WI38 (cell line): ENCODE measurements around the gene ITPR1.

Experiments
- H3K4me3 ChIP-seq: 2 replicates; pipeline ENCODE4 v1.5.1; 2011; ENCODE audit warnings: low read depth, mild to moderate bottlenecking, control low read depth, low read length
- CTCF ChIP-seq: IDR thresholded peaks from 2 replicates; pipeline ENCODE4 v1.5.1; 2012; ENCODE audit warnings: low read depth, mild to moderate bottlenecking, control low read depth, low read length

The ITPR1 gene

GRCh38 chr3:4818164-4818563 lies 325.0 kb downstream of the ITPR1 start:
- no peak for TF ChIP-seq CTCF
- no peak overlapping the region for H3K4me3 ChIP-seq

DNA sequence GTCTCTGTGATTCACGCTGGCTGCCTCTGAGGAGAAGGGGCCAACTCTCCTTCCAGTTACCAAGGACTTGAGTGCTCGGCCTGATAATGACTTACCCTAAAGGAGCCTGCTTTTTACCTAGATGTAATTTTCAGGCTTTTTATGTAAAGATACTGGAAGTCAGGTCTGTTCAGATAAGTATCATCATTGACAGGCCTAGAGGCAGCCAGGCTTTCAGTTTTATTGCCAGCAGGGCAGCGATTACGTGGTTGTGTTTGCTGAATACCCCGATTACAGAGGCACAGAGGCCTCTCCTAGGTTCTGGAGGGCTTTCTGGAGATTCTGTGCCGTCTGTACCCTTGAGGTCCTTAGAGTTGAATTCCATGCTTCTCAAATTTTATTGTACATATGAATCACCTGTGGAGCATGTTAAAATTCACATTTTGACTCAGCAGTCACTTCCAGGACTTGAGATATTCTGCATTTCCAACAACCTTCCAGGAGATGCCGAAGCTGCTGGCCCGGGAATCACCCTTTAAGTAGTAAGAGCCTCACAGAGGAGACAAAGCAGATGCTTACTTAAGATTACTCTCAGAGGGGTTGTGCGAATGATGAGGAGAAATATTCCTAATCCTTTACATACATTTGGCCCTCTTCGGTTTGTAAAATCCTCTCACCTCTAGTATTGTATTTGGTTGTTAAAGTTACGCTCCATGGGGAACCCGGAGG lies 326.0 kb downstream of the ITPR1 start:
- H3K4me3 ChIP-seq = no peak overlapping the region
- TF ChIP-seq CTCF = no peak

GRCh38 chr3:4819746-4820145 lies 326.6 kb downstream of the ITPR1 start:
- no peak for TF ChIP-seq CTCF
- H3K4me3 ChIP-seq = no peak overlapping the region

DNA sequence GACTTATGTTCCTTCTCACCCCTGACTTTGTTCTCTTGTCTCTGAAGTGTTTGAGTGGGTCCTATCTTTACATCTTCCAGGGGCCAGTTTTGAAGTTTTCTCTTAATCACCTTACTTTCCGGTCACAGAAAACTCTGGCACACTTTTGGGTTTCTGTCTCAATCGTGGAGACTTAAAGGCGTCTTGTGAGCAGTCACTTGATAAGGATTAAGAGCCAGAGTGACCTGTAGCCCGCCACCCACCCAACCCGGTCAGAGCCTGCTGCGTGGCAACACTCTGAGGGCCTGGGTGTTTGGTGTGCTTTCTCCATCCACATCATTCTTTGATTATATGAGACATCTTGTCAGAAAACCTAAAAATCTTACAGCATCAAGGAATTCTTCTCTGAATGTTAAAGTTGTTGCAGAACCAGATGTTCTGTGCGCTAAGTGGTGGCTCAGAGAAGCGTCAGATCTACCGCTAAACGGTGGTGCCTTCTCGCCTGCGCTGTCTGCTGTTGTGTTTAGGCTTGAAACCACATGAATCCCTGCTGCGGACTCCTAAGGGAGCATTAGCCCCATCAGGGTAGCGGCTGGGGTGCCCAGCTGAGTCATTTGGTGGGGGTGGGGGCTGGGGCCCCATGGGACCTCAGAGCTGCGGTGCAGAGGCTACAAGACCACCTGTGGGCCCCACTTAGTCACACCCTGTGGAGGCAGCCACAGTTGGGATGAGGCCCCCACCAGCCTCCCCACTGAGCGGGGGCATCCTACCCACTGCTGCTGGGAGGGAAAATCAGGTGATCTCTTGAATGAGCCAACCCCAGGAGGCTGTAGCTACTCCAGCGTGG lies 327.4 kb downstream of the ITPR1 start:
- TF ChIP-seq CTCF = no peak
- H3K4me3 ChIP-seq = no peak overlapping the region

DNA sequence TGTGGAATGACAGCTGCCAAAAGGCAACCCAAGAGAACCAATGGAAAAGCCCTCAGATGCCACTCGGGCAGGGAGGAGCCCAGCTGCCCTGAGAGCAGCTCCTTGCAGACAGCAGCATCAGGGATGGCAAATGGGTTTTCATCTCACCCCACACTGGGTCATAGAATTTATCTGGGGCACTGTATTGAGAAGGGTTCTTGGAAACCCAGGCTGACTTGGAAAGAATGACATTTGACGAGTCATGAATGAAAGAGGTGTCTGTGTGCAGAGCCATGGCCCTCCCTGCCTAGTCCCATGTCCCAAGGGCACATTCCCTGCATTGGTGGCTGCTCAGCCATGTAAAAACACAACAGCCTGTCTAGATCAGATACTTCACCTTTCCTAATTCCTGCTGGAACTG lies 328.2 kb downstream of the ITPR1 start:
- H3K4me3 ChIP-seq = no peak overlapping the region
- TF ChIP-seq CTCF = no peak

GRCh38 chr3:4821975-4822374 lies 328.8 kb downstream of the ITPR1 start:
- H3K4me3 ChIP-seq = no peak overlapping the region
- no peak for TF ChIP-seq CTCF

- no peak overlapping the region for H3K4me3 ChIP-seq
- no peak for TF ChIP-seq CTCF
These were observed 329.4 kb downstream of the ITPR1 start for GRCh38 chr3:4822568-4822967.
